ENCODE data around the gene MED27.

MED27 gene

GRCh38 chr9:131997779-131998178 lies 81.9 kb downstream of the MED27 start:
- no peak for DNase-seq (ENCODE audit: low read depth)

- DNase-seq (ENCODE audit: low read depth), result no peak
Measured at GRCh38 chr9:131997076-131997475, 82.6 kb downstream of the MED27 start.

DNA sequence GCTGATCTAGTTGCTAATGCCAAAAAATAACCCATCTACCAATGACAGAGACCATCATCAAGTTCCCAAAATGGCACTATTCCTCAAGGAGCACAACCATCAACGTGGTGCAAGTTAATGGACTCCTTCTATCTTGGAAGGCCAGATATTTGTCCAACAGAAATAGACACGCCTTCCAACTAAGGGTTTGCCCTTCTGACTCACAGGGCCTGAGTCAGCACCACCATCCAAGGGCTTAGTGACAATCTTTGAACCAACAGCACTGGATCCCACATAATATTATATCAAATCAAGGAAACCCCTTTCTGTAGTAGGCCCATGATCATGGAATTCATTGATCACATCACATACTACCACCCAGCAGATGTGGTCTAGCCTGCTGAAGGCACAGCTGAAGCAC lies 84.3 kb downstream of the MED27 start:
- DNase-seq (ENCODE audit: low read depth), result no peak

GRCh38 chr9:131994364-131995125 lies 85.1 kb downstream of the MED27 start:
- DNase-seq (ENCODE audit: low read depth), result no peak

GRCh38 chr9:131992906-131993657 lies 86.6 kb downstream of the MED27 start:
- no peak for DNase-seq (ENCODE audit: low read depth)

- no peak for DNase-seq (ENCODE audit: low read depth)
Measured at GRCh38 chr9:131987232-131987631, 92.4 kb downstream of the MED27 start.

GRCh38 chr9:131986576-131986975 lies 93.1 kb downstream of the MED27 start:
- no peak for DNase-seq (ENCODE audit: low read depth)

GRCh38 chr9:131986089-131986488 lies 93.6 kb downstream of the MED27 start:
- DNase-seq (ENCODE audit: low read depth), result no peak

DNA sequence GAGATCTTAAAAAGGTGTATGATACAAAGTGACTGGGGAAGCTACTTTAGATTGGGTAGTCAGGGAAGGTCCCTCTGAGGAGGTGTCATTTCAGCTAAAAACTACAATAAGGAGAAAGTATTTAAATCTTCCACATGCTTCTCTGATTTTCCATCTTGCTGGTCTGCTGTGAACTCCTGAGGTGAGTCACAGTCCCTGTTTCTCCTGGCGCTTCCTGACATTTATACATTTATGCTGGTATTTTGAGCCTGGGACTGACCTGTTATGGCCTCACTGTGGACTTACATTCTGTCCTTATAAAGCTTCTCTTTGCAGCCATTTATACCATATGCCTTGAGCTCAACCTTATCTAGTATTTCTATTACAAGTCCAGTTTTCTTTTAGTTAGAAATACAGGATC lies 95.1 kb downstream of the MED27 start:
- no peak for DNase-seq (ENCODE audit: low read depth)

DNA sequence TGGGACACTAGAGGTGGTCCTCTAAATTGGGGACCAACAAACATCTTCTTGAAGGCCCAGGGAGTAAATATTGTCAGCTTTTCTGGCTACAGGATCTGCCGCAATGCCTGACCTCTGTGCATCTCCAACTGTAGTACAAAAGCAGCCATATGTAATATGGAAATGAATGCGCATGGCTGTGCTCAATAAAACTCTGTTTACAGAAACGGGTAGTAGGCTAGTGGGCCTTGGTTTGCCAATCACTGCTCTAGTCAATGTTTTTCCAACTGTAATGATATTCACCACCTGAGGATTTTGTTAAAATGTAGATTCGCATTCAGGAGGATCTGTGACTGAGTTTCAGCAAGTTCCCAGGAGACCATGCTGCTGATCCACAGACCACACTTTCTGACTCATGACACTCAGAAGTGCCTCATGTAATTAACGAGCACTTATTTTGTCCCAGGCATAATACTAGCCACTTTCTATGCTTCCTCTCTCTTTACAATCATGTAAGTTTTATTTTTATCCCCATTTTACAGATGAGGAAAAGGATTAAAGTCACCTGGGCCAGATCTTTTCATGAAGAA lies 96.9 kb downstream of the MED27 start:
- DNase-seq (ENCODE audit: low read depth), result no peak

DNA sequence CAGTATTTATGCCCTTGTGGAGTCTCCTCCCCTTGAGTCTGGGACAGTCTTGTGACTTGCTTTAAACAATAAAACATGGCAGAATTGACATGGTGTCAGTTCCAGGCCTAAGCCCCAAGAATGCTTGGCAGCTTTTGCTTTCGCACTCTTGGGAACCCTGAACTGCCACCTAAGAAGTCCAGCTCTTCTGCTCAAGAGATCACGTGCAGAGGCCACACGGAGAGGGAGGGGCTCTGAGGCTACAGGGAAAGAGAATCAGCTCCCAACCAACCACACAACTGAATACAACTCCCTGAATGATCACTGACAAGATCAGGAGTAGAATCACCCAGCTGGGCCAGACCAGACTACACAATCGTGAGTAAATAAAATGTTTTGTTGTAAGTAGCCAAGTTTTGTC lies 97.6 kb downstream of the MED27 start:
- no peak for DNase-seq (ENCODE audit: low read depth)

DNA sequence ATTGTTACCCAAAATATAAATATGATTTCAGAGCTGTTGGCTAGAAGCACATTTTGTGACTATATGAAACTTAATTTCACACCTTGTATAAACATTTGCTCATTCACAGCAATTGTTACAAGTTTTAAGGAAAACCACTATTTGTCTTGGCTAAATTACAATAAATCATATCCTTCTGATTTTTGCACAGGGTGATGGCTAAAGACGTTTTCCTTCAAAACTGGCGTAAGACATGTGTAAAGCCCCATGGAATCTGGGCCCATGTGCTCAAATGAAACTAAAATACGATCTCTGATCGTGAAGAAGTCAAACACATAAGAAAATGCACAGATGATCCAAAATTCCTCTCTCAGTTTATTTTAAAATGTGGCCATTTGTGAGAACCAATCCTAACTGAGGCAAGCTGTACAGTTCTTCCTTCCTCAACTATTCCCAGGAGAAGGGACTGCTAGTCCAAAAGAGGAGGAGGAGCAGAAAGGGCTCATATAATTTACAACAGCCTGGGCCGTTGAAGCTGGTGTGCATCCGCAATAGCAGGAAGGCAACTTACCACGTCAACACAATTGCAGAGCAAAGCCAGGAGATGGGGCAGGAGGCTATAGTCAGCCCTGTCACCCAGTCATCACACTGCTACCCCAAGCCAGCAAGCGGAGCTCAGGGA lies 98.4 kb downstream of the MED27 start:
- DNase-seq (ENCODE audit: low read depth), result no peak

DNA sequence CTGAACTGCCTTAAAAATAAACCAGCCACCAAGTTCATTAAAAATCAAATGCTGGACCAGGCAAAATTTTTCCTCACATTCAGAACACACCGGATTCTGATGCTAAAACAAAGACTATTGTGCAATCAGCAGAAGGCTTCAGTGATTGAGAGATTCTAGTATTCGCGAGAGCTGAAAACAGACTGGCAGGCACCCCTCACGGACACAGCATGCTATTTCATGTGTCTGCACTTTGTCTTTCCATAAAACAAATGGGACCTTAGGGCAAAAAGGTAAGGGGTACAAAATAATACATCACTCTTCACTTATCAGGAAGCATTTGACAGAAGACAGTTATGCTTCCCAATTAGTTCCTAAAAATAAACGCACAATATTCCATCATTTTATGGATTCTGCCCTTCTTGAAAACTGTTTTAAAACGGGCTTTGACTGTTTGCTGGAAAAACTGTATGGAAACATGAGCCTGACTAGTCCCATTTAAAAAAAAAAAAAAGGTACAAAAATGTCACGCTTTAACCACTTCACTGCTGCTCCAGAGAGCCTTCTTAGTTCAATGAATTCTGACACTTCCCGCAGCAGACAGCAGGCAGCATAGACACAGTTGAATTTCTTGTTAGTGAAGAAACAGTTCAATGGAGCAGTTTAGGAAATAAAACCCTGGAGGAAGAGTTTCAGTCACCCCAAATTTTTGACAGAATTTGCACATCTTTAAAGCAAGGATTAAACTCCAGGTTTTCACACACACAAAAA lies 99.2 kb downstream of the MED27 start:
- DNase-seq (ENCODE audit: low read depth), result no peak

GRCh38 chr9:131977109-131977838 lies 102.4 kb downstream of the MED27 start:
- no peak for DNase-seq (ENCODE audit: low read depth)

DNA sequence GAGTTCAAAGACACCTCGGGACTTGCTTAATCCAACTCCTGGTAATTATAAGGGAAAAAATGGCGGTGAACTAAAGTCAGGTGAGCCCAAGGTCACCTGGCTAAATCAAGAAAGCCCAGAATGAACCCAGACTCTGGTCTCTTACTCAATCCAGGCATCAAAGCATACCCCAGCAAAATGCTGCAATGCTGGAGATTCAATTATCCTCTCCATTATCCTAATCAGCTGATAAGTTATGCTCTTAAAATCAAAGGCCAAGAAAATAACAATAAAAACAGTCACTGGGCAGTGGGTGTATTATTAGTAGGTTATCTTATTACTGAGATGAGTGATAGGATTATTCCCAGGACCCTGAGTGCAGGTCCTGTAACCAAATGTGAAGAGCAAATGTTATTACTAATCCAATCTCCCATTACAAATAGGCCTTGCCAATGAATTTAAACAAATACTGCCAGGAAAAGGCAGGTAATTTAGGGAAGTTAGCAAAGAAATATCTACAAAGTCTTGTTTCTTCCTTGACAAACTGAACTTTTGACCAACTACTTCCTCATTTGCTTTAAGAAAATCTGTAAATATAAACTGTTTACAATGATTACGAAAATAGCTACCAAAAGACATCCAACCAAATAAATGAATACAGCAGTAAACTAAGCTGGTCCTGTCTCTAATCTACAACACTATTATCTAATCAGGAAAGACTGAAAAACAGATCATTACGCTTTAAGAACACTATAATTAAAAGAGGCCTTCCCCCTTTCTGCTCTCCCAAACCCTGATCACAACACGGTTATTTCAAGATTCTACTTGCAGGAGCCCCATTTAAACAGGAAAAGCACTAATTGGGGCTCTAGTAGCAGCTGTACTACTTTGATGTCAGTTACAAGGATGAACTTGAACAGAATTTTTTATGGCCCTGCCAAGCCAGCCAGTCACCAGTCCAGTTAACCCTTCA lies 103.2 kb downstream of the MED27 start:
- DNase-seq (ENCODE audit: low read depth), result no peak

DNA sequence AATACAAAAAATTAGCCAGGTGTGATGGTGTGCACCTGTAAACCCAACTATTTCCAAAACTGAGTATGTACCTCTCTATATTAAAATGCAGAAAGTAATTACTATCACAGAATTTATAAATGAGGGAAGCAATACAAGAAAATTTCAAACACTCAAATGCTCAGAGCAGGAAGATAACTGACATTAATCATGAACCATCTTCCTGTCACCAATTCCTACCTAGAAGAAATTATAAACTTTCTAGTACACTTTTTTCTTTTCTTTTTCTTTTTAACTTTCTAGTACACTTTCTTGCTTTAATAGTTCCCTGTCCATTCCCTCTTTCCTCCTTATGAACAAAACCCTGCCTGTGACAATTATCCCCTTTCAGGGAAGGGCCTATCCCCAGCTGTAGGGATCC lies 106.8 kb downstream of the MED27 start:
- no peak for DNase-seq (ENCODE audit: low read depth)

- no peak for DNase-seq (ENCODE audit: low read depth)
Measured at GRCh38 chr9:131971482-131972074, 108.1 kb downstream of the MED27 start.

GRCh38 chr9:131969469-131969989 lies 110.1 kb downstream of the MED27 start:
- no peak for DNase-seq (ENCODE audit: low read depth)

DNA sequence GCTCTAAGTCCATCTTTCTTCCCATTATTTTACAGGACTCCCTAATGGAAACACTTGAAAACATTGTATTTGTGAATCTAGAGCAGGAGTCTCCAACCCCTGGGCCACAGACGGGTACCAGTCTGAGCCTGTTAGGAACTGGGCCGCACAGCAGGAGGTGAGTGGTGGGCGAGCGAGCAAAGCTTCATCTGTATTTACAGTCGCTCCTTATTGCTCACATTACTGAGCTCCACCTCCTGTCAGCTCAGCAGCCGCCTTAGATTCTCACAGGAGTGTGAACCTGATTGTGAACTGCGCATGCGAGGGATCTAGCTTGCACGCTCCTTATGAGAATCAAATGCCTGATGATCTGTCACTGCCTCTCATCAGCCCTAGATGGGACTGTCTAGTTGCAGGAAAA lies 111.0 kb downstream of the MED27 start:
- DNase-seq (ENCODE audit: low read depth), result no peak

DNA sequence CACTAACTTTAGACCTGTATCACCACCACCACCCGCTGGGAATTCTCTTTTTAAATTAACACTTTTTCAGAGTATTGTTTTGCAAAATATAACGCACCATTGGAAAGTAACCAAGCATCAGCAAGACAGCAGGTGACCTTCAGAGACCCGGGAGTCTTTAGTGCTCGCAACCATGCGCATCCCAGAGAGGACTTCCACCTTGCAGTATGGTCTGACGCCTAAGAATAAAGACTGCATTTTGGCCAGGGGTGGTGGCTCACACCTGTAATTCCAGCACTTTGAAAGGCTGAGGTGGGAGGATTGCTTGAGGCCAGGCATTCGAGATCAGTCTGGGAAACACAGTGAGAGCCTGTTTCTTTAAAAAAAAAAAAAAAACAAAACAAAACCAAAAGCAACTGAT lies 113.8 kb downstream of the MED27 start:
- no peak for DNase-seq (ENCODE audit: low read depth)
